Measurements from ENCODE around the gene NAA10. TPM values are rescaled to one million over a fixed set of nuclear protein-coding genes. Genes with fewer than 3 reads are reported as not detected.

Gene NAA10
- total RNA-seq, 1 experiment from 2014 or later: 107 TPM

GRCh38 chrX:153917869-153918268 lies 17.0 kb downstream of the NAA10 start (continued):
- TF ChIP-seq, protein P1, sequence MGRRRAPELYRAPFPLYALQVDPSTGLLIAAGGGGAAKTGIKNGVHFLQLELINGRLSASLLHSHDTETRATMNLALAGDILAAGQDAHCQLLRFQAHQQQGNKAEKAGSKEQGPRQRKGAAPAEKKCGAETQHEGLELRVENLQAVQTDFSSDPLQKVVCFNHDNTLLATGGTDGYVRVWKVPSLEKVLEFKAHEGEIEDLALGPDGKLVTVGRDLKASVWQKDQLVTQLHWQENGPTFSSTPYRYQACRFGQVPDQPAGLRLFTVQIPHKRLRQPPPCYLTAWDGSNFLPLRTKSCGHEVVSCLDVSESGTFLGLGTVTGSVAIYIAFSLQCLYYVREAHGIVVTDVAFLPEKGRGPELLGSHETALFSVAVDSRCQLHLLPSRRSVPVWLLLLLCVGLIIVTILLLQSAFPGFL (CRISPR knock-in tag; IDR thresholded peaks at IDR 0.05; ENCODE audit: borderline replicate concordance): no peak
- no peak for TF ChIP-seq TEAD4 (CRISPR knock-in tag; IDR thresholded peaks at IDR 0.05)

DNA sequence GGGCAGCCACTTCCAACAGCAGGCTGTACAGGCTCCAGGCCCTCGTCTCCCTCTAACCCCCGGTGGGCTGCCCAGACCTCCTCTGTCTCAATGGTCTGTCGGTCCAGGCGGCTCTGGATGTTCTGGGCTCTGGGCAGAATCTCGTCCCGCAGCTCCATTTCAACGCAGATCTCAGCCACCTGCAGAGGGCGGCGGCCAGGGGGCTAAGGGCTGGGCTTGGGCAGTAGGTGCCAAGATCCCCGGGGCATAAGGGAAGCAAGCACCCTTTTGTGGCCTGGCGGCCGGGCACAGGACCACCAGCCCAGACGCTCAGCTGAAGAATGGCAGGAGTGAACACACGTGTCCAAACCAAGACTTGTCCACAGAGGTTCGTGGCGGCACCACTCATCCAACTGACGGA lies 21.1 kb downstream of the NAA10 start:
- no peak overlapping the region for H3K27ac Mint-ChIP-seq
- H3K4me3 Mint-ChIP-seq: no peak overlapping the region
- no peaks in the 10 kb centered on the region; the same call in 1 of the 2 replicates for H3K27me3 Mint-ChIP-seq (ENCODE audit: low read depth)
- ATAC-seq: no peak
- H3K36me3 Mint-ChIP-seq: peaks cover 15% of the 10 kb centered on the region
- no peaks in the 10 kb centered on the region; the same call in 1 of the 2 replicates for H3K4me1 Mint-ChIP-seq
- TF ChIP-seq CTCF (IDR thresholded peaks at IDR 0.05): no peak
- TF ChIP-seq, protein P2, sequence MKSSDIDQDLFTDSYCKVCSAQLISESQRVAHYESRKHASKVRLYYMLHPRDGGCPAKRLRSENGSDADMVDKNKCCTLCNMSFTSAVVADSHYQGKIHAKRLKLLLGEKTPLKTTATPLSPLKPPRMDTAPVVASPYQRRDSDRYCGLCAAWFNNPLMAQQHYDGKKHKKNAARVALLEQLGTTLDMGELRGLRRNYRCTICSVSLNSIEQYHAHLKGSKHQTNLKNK (CRISPR knock-in tag; IDR thresholded peaks at IDR 0.05): no peak
- no peak for TF ChIP-seq HMGXB4 (CRISPR knock-in tag; IDR thresholded peaks at IDR 0.05)
- no peaks in the 10 kb centered on the region for H3K9me3 Mint-ChIP-seq
- POLR2A ChIA-PET: no interaction called here
- CTCF ChIA-PET: interaction anchor here (1.2 to 2.1 kb wide), 2 partner anchors 9 to 33 kb away, joined by 4 to 8 read pairs; no protein-coding TSS in a partner anchor
- DNase-seq (ENCODE audit: low spot score): no peak

- POLR2A ChIA-PET: interaction anchor here (1.6 kb wide), 1 partner anchor 10 kb away, joined by 3 read pairs; no protein-coding TSS in a partner anchor
- no peak for DNase-seq (ENCODE audit: low spot score)
- no peaks in the 10 kb centered on the region; the same call in 1 of the 2 replicates for H3K4me1 Mint-ChIP-seq
- CTCF ChIA-PET: interaction anchor here (2.1 kb wide), 1 partner anchor 10 kb away, joined by 8 read pairs; no protein-coding TSS in a partner anchor
- H3K27me3 Mint-ChIP-seq (ENCODE audit: low read depth): no peaks in the 10 kb centered on the region; the same call in 1 of the 2 replicates
- no peak for ATAC-seq
- no peak overlapping the region for H3K27ac Mint-ChIP-seq
- no peak overlapping the region for H3K4me3 Mint-ChIP-seq
- TF ChIP-seq EMX1 (CRISPR knock-in tag; IDR thresholded peaks at IDR 0.05) (no peak), ELF4 (CRISPR knock-in tag; IDR thresholded peaks at IDR 0.05; ENCODE audit: low read depth) (no peak), FOXP1 (CRISPR knock-in tag; IDR thresholded peaks at IDR 0.05; ENCODE audit: borderline replicate concordance) (no peak), NR1H2 (CRISPR knock-in tag; IDR thresholded peaks at IDR 0.05) (no peak), ZNF416 (CRISPR knock-in tag; IDR thresholded peaks at IDR 0.05) (no peak), NFYB (CRISPR knock-in tag; conservative IDR thresholded peaks at IDR 0.05; ENCODE audit: low read depth) (no peak), NFATC4 (CRISPR knock-in tag; IDR thresholded peaks at IDR 0.05) (no peak), ZNF396 (CRISPR knock-in tag; IDR thresholded peaks at IDR 0.05; ENCODE audit: borderline replicate concordance) (no peak), SP1 (CRISPR knock-in tag; conservative IDR thresholded peaks at IDR 0.05) (no peak)
- TF ChIP-seq, protein P3, sequence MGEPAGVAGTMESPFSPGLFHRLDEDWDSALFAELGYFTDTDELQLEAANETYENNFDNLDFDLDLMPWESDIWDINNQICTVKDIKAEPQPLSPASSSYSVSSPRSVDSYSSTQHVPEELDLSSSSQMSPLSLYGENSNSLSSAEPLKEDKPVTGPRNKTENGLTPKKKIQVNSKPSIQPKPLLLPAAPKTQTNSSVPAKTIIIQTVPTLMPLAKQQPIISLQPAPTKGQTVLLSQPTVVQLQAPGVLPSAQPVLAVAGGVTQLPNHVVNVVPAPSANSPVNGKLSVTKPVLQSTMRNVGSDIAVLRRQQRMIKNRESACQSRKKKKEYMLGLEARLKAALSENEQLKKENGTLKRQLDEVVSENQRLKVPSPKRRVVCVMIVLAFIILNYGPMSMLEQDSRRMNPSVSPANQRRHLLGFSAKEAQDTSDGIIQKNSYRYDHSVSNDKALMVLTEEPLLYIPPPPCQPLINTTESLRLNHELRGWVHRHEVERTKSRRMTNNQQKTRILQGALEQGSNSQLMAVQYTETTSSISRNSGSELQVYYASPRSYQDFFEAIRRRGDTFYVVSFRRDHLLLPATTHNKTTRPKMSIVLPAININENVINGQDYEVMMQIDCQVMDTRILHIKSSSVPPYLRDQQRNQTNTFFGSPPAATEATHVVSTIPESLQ (CRISPR knock-in tag; IDR thresholded peaks at IDR 0.05): no peak
- TF ChIP-seq, protein P4, sequence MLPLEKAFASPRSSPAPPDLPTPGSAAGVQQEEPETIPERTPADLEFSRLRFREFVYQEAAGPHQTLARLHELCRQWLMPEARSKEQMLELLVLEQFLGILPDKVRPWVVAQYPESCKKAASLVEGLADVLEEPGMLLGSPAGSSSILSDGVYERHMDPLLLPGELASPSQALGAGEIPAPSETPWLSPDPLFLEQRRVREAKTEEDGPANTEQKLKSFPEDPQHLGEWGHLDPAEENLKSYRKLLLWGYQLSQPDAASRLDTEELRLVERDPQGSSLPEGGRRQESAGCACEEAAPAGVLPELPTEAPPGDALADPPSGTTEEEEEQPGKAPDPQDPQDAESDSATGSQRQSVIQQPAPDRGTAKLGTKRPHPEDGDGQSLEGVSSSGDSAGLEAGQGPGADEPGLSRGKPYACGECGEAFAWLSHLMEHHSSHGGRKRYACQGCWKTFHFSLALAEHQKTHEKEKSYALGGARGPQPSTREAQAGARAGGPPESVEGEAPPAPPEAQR (CRISPR knock-in tag; IDR thresholded peaks at IDR 0.05): no peak
- TF ChIP-seq, protein P5, sequence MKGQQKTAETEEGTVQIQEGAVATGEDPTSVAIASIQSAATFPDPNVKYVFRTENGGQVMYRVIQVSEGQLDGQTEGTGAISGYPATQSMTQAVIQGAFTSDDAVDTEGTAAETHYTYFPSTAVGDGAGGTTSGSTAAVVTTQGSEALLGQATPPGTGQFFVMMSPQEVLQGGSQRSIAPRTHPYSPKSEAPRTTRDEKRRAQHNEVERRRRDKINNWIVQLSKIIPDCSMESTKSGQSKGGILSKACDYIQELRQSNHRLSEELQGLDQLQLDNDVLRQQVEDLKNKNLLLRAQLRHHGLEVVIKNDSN (CRISPR knock-in tag; IDR thresholded peaks at IDR 0.05): no peak
- H3K9me3 Mint-ChIP-seq: no peaks in the 10 kb centered on the region
- peaks cover 15% of the 10 kb centered on the region for H3K36me3 Mint-ChIP-seq
Measured at GRCh38 chrX:153913211-153913610, 21.6 kb downstream of the NAA10 start.
